ENCODE measurements around the gene DLGAP1.
"Not testable (repeated sequence)": the region's sequence is repeated elsewhere in the genome, so short reads cannot be mapped to it uniquely, and the experiment has no call there.

The DLGAP1 gene

GRCh38 chr18:4319738-4320677 lies 135.1 kb downstream of the DLGAP1 start:
- CTCF ChIA-PET: no interaction called here
- DNase-seq (ENCODE audit: extremely low spot score): no peak
- POLR2A ChIA-PET: no interaction called here
- TF ChIP-seq ARNT (IDR thresholded peaks at IDR 0.05) (no peak), BHLHE40 (IDR thresholded peaks at IDR 0.05; ENCODE audit: borderline replicate concordance) (no peak), ELF4 (IDR thresholded peaks at IDR 0.05) (no peak), HDGF (IDR thresholded peaks at IDR 0.05; ENCODE audit: borderline replicate concordance) (no peak), FOXK2 (IDR thresholded peaks at IDR 0.05) (no peak), NFRKB (IDR thresholded peaks at IDR 0.05) (no peak), PKNOX1 (IDR thresholded peaks at IDR 0.05) (no peak), FOXA1 (IDR thresholded peaks at IDR 0.05) (no peak), SUZ12 (IDR thresholded peaks at IDR 0.05) (no peak), ZNF384 (IDR thresholded peaks at IDR 0.05) (no peak), L3MBTL2 (conservative IDR thresholded peaks at IDR 0.05) (no peak), CTBP1 (IDR thresholded peaks at IDR 0.05; ENCODE audit: borderline replicate concordance) (no peak), LEF1 (IDR thresholded peaks at IDR 0.05; ENCODE audit: borderline replicate concordance) (no peak), SP1 (IDR thresholded peaks at IDR 0.05) (no peak), FOXM1 (IDR thresholded peaks at IDR 0.05; ENCODE audit: borderline replicate concordance) (no peak), TARDBP (IDR thresholded peaks at IDR 0.05) (no peak)

GRCh38 chr18:4318311-4318710 lies 136.8 kb downstream of the DLGAP1 start:
- POLR2A ChIA-PET: no interaction called here
- no peak for DNase-seq (ENCODE audit: extremely low spot score)
- CTCF ChIA-PET: no interaction called here
- TF ChIP-seq CTBP1 (IDR thresholded peaks at IDR 0.05; ENCODE audit: borderline replicate concordance) (no peak), FOXA1 (IDR thresholded peaks at IDR 0.05) (no peak), SP1 (IDR thresholded peaks at IDR 0.05) (no peak), NFRKB (IDR thresholded peaks at IDR 0.05) (no peak), SUZ12 (IDR thresholded peaks at IDR 0.05) (no peak), FOXM1 (IDR thresholded peaks at IDR 0.05; ENCODE audit: borderline replicate concordance) (no peak), PKNOX1 (IDR thresholded peaks at IDR 0.05) (no peak), L3MBTL2 (conservative IDR thresholded peaks at IDR 0.05) (no peak), ZNF384 (IDR thresholded peaks at IDR 0.05) (no peak), FOXK2 (IDR thresholded peaks at IDR 0.05) (no peak), LEF1 (IDR thresholded peaks at IDR 0.05; ENCODE audit: borderline replicate concordance) (no peak)

GRCh38 chr18:4311945-4312344 lies 143.2 kb downstream of the DLGAP1 start:
- POLR2A ChIA-PET; CTCF ChIA-PET; DNase-seq (ENCODE audit: extremely low spot score): not testable (repeated sequence)

- no peak for TF ChIP-seq LEF1 (IDR thresholded peaks at IDR 0.05; ENCODE audit: borderline replicate concordance)
- no peak for TF ChIP-seq ELF4 (IDR thresholded peaks at IDR 0.05)
- no peak for TF ChIP-seq BHLHE40 (IDR thresholded peaks at IDR 0.05; ENCODE audit: borderline replicate concordance)
- TF ChIP-seq FOXA1 (IDR thresholded peaks at IDR 0.05): no peak
- no peak for TF ChIP-seq ARNT (IDR thresholded peaks at IDR 0.05)
- TF ChIP-seq SP1 (IDR thresholded peaks at IDR 0.05): no peak
- no peak for TF ChIP-seq HDGF (IDR thresholded peaks at IDR 0.05; ENCODE audit: borderline replicate concordance)
- TF ChIP-seq ZNF384 (IDR thresholded peaks at IDR 0.05): no peak
- TF ChIP-seq FOXK2 (IDR thresholded peaks at IDR 0.05): no peak
- TF ChIP-seq SUZ12 (IDR thresholded peaks at IDR 0.05): no peak
- no peak for TF ChIP-seq L3MBTL2 (conservative IDR thresholded peaks at IDR 0.05)
- no peak for TF ChIP-seq CTBP1 (IDR thresholded peaks at IDR 0.05; ENCODE audit: borderline replicate concordance)
- TF ChIP-seq FOXM1 (IDR thresholded peaks at IDR 0.05; ENCODE audit: borderline replicate concordance): no peak
- TF ChIP-seq TARDBP (IDR thresholded peaks at IDR 0.05): no peak
- POLR2A ChIA-PET: no interaction called here
- CTCF ChIA-PET: no interaction called here
- no peak for DNase-seq (ENCODE audit: extremely low spot score)
Observed at GRCh38 chr18:4311136-4311535, 144.0 kb downstream of the DLGAP1 start.

- DNase-seq (ENCODE audit: extremely low spot score): no peak
- ChIA-PET POLR2A (no interaction called here), CTCF (no interaction called here)
- TF ChIP-seq FOXA1 (IDR thresholded peaks at IDR 0.05) (no peak), L3MBTL2 (conservative IDR thresholded peaks at IDR 0.05) (no peak), CTBP1 (IDR thresholded peaks at IDR 0.05; ENCODE audit: borderline replicate concordance) (no peak), NFRKB (IDR thresholded peaks at IDR 0.05) (no peak), LEF1 (IDR thresholded peaks at IDR 0.05; ENCODE audit: borderline replicate concordance) (no peak), HDGF (IDR thresholded peaks at IDR 0.05; ENCODE audit: borderline replicate concordance) (no peak), SUZ12 (IDR thresholded peaks at IDR 0.05) (no peak), TARDBP (IDR thresholded peaks at IDR 0.05) (no peak), ARNT (IDR thresholded peaks at IDR 0.05) (no peak)
Observed at GRCh38 chr18:4309227-4309626, 145.9 kb downstream of the DLGAP1 start.

- no peak for DNase-seq (ENCODE audit: extremely low spot score)
- POLR2A ChIA-PET: no interaction called here
- CTCF ChIA-PET: no interaction called here
- TF ChIP-seq HDGF (IDR thresholded peaks at IDR 0.05; ENCODE audit: borderline replicate concordance): no peak
- no peak for TF ChIP-seq PKNOX1 (IDR thresholded peaks at IDR 0.05)
- TF ChIP-seq FOXK2 (IDR thresholded peaks at IDR 0.05): no peak
- TF ChIP-seq FOXA1 (IDR thresholded peaks at IDR 0.05): no peak
- no peak for TF ChIP-seq LEF1 (IDR thresholded peaks at IDR 0.05; ENCODE audit: borderline replicate concordance)
- TF ChIP-seq CTBP1 (IDR thresholded peaks at IDR 0.05; ENCODE audit: borderline replicate concordance): no peak
- TF ChIP-seq SUZ12 (IDR thresholded peaks at IDR 0.05): no peak
- TF ChIP-seq L3MBTL2 (conservative IDR thresholded peaks at IDR 0.05): no peak
- TF ChIP-seq ZNF384 (IDR thresholded peaks at IDR 0.05): no peak
- no peak for TF ChIP-seq SP1 (IDR thresholded peaks at IDR 0.05)
- no peak for TF ChIP-seq ELF4 (IDR thresholded peaks at IDR 0.05)
- TF ChIP-seq TARDBP (IDR thresholded peaks at IDR 0.05): no peak
- no peak for TF ChIP-seq NFRKB (IDR thresholded peaks at IDR 0.05)
- no peak for TF ChIP-seq ARNT (IDR thresholded peaks at IDR 0.05)
- TF ChIP-seq BHLHE40 (IDR thresholded peaks at IDR 0.05; ENCODE audit: borderline replicate concordance): no peak
Observed at GRCh38 chr18:4308576-4308975, 146.5 kb downstream of the DLGAP1 start.
